Measurements from ENCODE around the gene HDAC8.

HDAC8 gene

DNA sequence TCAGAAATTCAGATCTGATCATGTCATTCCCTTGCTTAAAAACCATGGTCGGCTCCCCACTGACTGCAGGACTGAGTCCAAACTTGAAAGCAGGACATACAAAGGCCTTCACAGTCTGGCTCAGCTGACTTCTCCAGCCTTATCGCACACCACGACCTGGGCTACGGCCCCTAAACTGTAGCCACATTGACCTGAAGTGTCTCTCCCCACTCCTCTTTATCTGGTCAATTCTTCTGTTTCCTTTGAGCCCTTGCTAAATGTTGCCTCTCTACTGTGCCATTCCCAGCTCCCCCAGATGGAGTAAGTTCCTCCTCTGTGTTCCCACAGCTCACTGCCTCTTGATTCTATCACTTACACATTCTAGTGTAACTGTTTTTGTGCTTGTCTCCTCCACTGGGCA is 206.5 kb downstream of the HDAC8 start:
- Histone ChIP-seq H3K27me3 (ENCODE audit: control insufficient read depth, insufficient read depth, low read length, poor library complexity, severe bottlenecking) (no peaks in the 10 kb centered on the region), H3K9me3 (ENCODE audit: control insufficient read depth, low read length) (no peaks in the 10 kb centered on the region), H3K36me3 (ENCODE audit: control insufficient read depth, insufficient read depth, low read length) (no peaks in the 10 kb centered on the region), H3K4me1 (ENCODE audit: control insufficient read depth, insufficient read depth, low read length) (no peaks in the 10 kb centered on the region), H3K4me3 (ENCODE audit: insufficient read depth, low read depth, low read length) (no peak overlapping the region), H3K27ac (ENCODE audit: insufficient read depth, low read depth, low read length, poor library complexity, severe bottlenecking) (no peak overlapping the region)
- 87 to 91% methylated on average over 4 of the region's 4 CpGs for WGBS, 2 experiments

DNA sequence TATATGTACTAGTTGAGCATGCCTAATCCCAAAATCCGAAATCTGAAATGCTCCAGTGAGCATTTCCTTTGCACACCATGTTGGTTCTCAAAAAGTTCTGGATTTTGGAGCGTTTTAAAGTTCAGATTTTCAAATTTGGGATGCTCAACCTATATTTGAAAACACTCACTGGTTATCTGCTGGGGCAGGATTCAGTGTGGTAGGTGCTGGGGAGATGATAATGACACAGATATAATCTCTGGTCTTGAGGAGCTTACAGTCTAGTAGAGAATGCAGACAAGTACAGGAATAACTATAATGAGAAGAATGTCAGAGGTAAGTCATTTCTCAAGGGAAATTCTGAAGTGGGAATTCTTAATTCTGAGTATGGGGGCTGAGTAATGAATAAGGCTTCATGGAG is 207.5 kb downstream of the HDAC8 start:
- Histone ChIP-seq H3K36me3 (ENCODE audit: control insufficient read depth, insufficient read depth, low read length) (no peaks in the 10 kb centered on the region), H3K9me3 (ENCODE audit: control insufficient read depth, low read length) (no peaks in the 10 kb centered on the region), H3K27ac (ENCODE audit: insufficient read depth, low read depth, low read length, poor library complexity, severe bottlenecking) (no peak overlapping the region), H3K4me1 (ENCODE audit: control insufficient read depth, insufficient read depth, low read length) (no peaks in the 10 kb centered on the region), H3K4me3 (ENCODE audit: insufficient read depth, low read depth, low read length) (no peak overlapping the region), H3K27me3 (ENCODE audit: control insufficient read depth, insufficient read depth, low read length, poor library complexity, severe bottlenecking) (no peaks in the 10 kb centered on the region)
- 95 to 100% methylated on average over 2 of the region's 2 CpGs for WGBS, 2 experiments

DNA sequence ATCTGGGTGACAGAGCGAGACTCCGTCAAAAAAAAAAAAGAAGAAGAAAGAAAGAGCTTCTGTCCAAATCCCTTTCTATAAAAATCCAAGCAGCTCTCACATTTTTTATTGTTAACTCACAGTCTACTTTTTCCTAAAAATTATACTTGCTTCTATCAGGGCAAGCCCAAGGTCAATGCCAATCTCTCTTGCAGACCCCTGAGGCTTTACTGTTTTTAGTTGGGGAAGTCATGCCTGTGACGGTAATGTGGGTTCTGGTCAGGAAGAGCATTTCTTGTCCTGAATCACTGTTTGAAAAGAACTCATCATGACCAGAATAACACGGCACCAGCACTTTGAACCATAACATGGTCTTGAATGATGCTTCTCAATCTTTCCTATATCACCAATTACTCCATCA is 212.3 kb downstream of the HDAC8 start:
- Histone ChIP-seq H3K27ac (ENCODE audit: insufficient read depth, low read depth, low read length, poor library complexity, severe bottlenecking) (no peak overlapping the region), H3K9me3 (ENCODE audit: control insufficient read depth, low read length) (no peaks in the 10 kb centered on the region), H3K27me3 (ENCODE audit: control insufficient read depth, insufficient read depth, low read length, poor library complexity, severe bottlenecking) (no peaks in the 10 kb centered on the region), H3K4me3 (ENCODE audit: insufficient read depth, low read depth, low read length) (no peak overlapping the region), H3K4me1 (ENCODE audit: control insufficient read depth, insufficient read depth, low read length) (no peaks in the 10 kb centered on the region), H3K36me3 (ENCODE audit: control insufficient read depth, insufficient read depth, low read length) (no peaks in the 10 kb centered on the region)
- WGBS, 2 experiments = 85 to 97% methylated on average over 4 of the region's 4 CpGs

GRCh38 chrX:72358313-72358712 is 214.3 kb downstream of the HDAC8 start:
- H3K9me3 ChIP-seq (ENCODE audit: control insufficient read depth, low read length) = no peaks in the 10 kb centered on the region
- no peaks in the 10 kb centered on the region for H3K4me1 ChIP-seq (ENCODE audit: control insufficient read depth, insufficient read depth, low read length)
- 92 to 93% methylated on average over 4 of the region's 4 CpGs for WGBS, 2 experiments
- H3K27ac ChIP-seq (ENCODE audit: insufficient read depth, low read depth, low read length, poor library complexity, severe bottlenecking) = no peak overlapping the region
- no peak overlapping the region for H3K4me3 ChIP-seq (ENCODE audit: insufficient read depth, low read depth, low read length)
- H3K36me3 ChIP-seq (ENCODE audit: control insufficient read depth, insufficient read depth, low read length) = no peaks in the 10 kb centered on the region
- no peaks in the 10 kb centered on the region for H3K27me3 ChIP-seq (ENCODE audit: control insufficient read depth, insufficient read depth, low read length, poor library complexity, severe bottlenecking)

GRCh38 chrX:72352786-72353185 is 219.9 kb downstream of the HDAC8 start:
- WGBS, 2 experiments = 87 to 92% methylated on average over 3 of the region's 3 CpGs
- Histone ChIP-seq H3K36me3 (ENCODE audit: control insufficient read depth, insufficient read depth, low read length) (no peaks in the 10 kb centered on the region), H3K9me3 (ENCODE audit: control insufficient read depth, low read length) (no peaks in the 10 kb centered on the region), H3K27me3 (ENCODE audit: control insufficient read depth, insufficient read depth, low read length, poor library complexity, severe bottlenecking) (no peaks in the 10 kb centered on the region), H3K27ac (ENCODE audit: insufficient read depth, low read depth, low read length, poor library complexity, severe bottlenecking) (no peak overlapping the region), H3K4me3 (ENCODE audit: insufficient read depth, low read depth, low read length) (no peak overlapping the region), H3K4me1 (ENCODE audit: control insufficient read depth, insufficient read depth, low read length) (no peaks in the 10 kb centered on the region)

DNA sequence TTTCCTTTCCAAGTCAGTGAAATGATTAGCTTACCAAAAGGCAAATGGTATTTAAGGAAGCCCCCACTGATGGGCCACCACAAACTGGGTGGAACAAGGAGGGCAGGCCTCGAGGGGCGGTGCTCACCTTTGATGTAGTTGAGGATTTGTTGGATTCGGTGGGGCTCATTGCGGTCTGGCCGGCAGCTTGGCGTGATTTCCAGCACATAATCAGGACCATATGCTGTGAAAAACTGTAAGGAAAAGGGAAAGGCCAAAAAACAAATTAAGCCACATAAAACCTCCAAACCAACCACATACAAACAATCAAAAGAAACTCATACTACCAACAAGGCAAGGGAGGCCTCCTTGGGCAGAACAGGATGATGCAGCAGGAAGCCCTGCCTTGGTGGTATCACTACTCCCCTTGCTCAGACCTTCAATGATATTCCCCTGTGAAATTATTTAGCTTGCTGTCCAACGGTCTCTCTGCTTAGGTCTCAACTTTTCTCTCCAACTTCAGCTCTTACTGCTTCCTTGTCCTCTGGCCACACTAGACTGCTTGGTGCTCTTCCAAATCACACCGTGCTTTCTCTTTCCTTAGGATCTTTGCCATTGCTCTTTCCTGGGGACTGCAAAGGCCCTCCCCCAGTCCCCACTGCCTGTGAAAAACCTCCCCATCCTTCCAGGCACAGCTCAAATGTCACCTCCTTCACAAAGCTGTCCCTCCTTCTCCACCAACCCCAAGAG is 220.9 kb downstream of the HDAC8 start:
- Histone ChIP-seq H3K27ac (ENCODE audit: insufficient read depth, low read depth, low read length, poor library complexity, severe bottlenecking) (no peak overlapping the region), H3K4me1 (ENCODE audit: control insufficient read depth, insufficient read depth, low read length) (peaks cover 5% of the 10 kb centered on the region), H3K9me3 (ENCODE audit: control insufficient read depth, low read length) (no peaks in the 10 kb centered on the region), H3K27me3 (ENCODE audit: control insufficient read depth, insufficient read depth, low read length, poor library complexity, severe bottlenecking) (no peaks in the 10 kb centered on the region), H3K4me3 (ENCODE audit: insufficient read depth, low read depth, low read length) (no peak overlapping the region), H3K36me3 (ENCODE audit: control insufficient read depth, insufficient read depth, low read length) (no peaks in the 10 kb centered on the region)
- WGBS, 2 experiments = 90 to 97% methylated on average over 5 to 8 of the region's 8 CpGs

DNA sequence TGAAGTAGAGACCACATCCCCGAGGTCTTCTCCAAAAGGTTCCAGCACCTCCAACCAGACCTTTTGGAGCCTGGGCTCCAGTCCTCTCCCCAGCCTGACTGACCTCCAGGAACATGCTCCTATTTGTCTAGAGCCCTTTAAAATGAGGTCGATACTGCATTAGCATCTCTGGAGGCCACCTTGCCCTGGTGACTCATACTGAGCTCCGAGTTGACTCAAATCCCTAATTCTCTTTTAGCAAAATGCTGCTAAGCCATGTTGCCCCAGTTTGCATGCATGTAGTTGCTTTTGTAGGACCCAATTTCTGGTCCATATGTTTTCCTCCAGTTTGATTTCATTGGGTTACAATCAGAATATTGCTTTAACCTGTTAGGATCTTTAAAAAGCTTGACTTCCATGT is 223.5 kb downstream of the HDAC8 start:
- H3K27ac ChIP-seq (ENCODE audit: insufficient read depth, low read depth, low read length, poor library complexity, severe bottlenecking) = no peak overlapping the region
- 81 to 83% methylated on average over 3 of the region's 3 CpGs for WGBS, 2 experiments
- H3K36me3 ChIP-seq (ENCODE audit: control insufficient read depth, insufficient read depth, low read length) = no peaks in the 10 kb centered on the region
- no peaks in the 10 kb centered on the region for H3K27me3 ChIP-seq (ENCODE audit: control insufficient read depth, insufficient read depth, low read length, poor library complexity, severe bottlenecking)
- no peaks in the 10 kb centered on the region for H3K9me3 ChIP-seq (ENCODE audit: control insufficient read depth, low read length)
- peaks cover 5% of the 10 kb centered on the region for H3K4me1 ChIP-seq (ENCODE audit: control insufficient read depth, insufficient read depth, low read length)
- H3K4me3 ChIP-seq (ENCODE audit: insufficient read depth, low read depth, low read length) = no peak overlapping the region

- H3K27ac ChIP-seq (ENCODE audit: insufficient read depth, low read depth, low read length, poor library complexity, severe bottlenecking) = no peak overlapping the region
- peaks cover 5% of the 10 kb centered on the region for H3K4me1 ChIP-seq (ENCODE audit: control insufficient read depth, insufficient read depth, low read length)
- H3K9me3 ChIP-seq (ENCODE audit: control insufficient read depth, low read length) = no peaks in the 10 kb centered on the region
- H3K36me3 ChIP-seq (ENCODE audit: control insufficient read depth, insufficient read depth, low read length) = no peaks in the 10 kb centered on the region
- WGBS, 2 experiments = 93 to 97% methylated on average over 5 of the region's 5 CpGs
- no peak overlapping the region for H3K4me3 ChIP-seq (ENCODE audit: insufficient read depth, low read depth, low read length)
- no peaks in the 10 kb centered on the region for H3K27me3 ChIP-seq (ENCODE audit: control insufficient read depth, insufficient read depth, low read length, poor library complexity, severe bottlenecking)
Observed at GRCh38 chrX:72348247-72348979, 224.2 kb downstream of the HDAC8 start.

GRCh38 chrX:72347366-72347765 is 225.3 kb downstream of the HDAC8 start:
- Histone ChIP-seq H3K4me3 (ENCODE audit: insufficient read depth, low read depth, low read length) (no peak overlapping the region), H3K4me1 (ENCODE audit: control insufficient read depth, insufficient read depth, low read length) (peaks cover 5% of the 10 kb centered on the region), H3K27ac (ENCODE audit: insufficient read depth, low read depth, low read length, poor library complexity, severe bottlenecking) (no peak overlapping the region), H3K9me3 (ENCODE audit: control insufficient read depth, low read length) (no peaks in the 10 kb centered on the region), H3K36me3 (ENCODE audit: control insufficient read depth, insufficient read depth, low read length) (no peaks in the 10 kb centered on the region), H3K27me3 (ENCODE audit: control insufficient read depth, insufficient read depth, low read length, poor library complexity, severe bottlenecking) (no peaks in the 10 kb centered on the region)
- WGBS, 2 experiments = 84 to 86% methylated on average over 2 of the region's 2 CpGs

DNA sequence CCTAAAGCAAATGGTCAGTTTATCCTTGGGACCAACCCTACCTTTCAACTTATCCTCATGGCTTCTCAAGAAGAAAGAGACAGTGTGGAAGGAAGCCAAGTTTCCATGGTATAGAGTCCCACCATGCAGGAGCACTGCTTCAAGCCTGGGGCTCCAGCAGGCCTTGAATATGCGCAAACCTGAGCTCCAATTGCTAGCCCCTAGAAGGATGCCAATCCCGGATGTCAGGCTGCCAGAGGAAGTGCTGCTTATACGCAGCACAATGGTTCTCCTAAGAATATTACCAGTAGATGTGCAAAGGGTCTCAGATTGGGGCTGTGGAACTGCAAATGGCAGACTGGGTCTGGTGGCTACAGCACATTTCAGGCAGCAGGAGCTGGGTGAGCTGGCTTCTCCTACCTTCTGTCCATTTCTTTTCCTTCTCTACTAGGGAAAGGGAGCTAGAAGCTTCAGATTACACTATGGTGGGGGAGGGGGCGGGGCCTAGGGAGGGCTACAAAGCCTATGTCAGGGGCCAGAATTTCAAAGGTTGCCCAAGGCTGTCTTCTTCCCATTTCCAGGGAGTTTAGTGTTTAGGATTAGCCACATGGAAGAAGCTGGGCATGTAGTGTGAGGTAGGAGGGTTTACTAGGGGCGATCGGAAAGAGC is 226.2 kb downstream of the HDAC8 start:
- no peaks in the 10 kb centered on the region for H3K9me3 ChIP-seq (ENCODE audit: control insufficient read depth, low read length)
- no peaks in the 10 kb centered on the region for H3K27me3 ChIP-seq (ENCODE audit: control insufficient read depth, insufficient read depth, low read length, poor library complexity, severe bottlenecking)
- peaks cover 5% of the 10 kb centered on the region for H3K4me1 ChIP-seq (ENCODE audit: control insufficient read depth, insufficient read depth, low read length)
- no peak overlapping the region for H3K27ac ChIP-seq (ENCODE audit: insufficient read depth, low read depth, low read length, poor library complexity, severe bottlenecking)
- H3K4me3 ChIP-seq (ENCODE audit: insufficient read depth, low read depth, low read length) = no peak overlapping the region
- H3K36me3 ChIP-seq (ENCODE audit: control insufficient read depth, insufficient read depth, low read length) = no peaks in the 10 kb centered on the region
- 74 to 80% methylated on average over 5 to 6 of the region's 6 CpGs for WGBS, 2 experiments
